ENCODE measurements around the gene BCAT1. TPM values are rescaled to one million over a fixed set of nuclear protein-coding genes. Genes with fewer than 3 reads are reported as not detected.
"Not testable (repeated sequence)": the region's sequence is repeated elsewhere in the genome, so short reads cannot be mapped to it uniquely, and the experiment has no call there.

The BCAT1 gene
- total RNA-seq, 1 donor from 2014 or later: 23.8 TPM

- not testable (repeated sequence) for DNase-seq
These were observed 22.8 kb downstream of the BCAT1 start for GRCh38 chr12:24926080-24926479.

GRCh38 chr12:24922090-24922489 is 26.8 kb downstream of the BCAT1 start:
- no peak for DNase-seq

- DNase-seq: no peak
These were observed 27.5 kb downstream of the BCAT1 start for GRCh38 chr12:24921251-24922038.

GRCh38 chr12:24920141-24920540 is 28.8 kb downstream of the BCAT1 start:
- no peak for DNase-seq

- DNase-seq: no peak
These were observed 29.4 kb downstream of the BCAT1 start for GRCh38 chr12:24919346-24920001.

GRCh38 chr12:24918596-24918995 is 30.3 kb downstream of the BCAT1 start:
- DNase-seq: no peak

- DNase-seq: no peak
These were observed 33.4 kb downstream of the BCAT1 start for GRCh38 chr12:24915501-24915900.

- DNase-seq: no peak
These were observed 34.9 kb downstream of the BCAT1 start for GRCh38 chr12:24913953-24914352.

- no peak for DNase-seq
These were observed 35.8 kb downstream of the BCAT1 start for GRCh38 chr12:24913130-24913529.

- peak; percentile 17 for DNase-seq
These were observed 37.6 kb downstream of the BCAT1 start for GRCh38 chr12:24911271-24911791.

GRCh38 chr12:24910192-24910591 is 38.7 kb downstream of the BCAT1 start:
- DNase-seq: not testable (repeated sequence)

- DNase-seq: no peak
These were observed 39.2 kb downstream of the BCAT1 start for GRCh38 chr12:24909667-24910066.

GRCh38 chr12:24907464-24907863 is 41.4 kb downstream of the BCAT1 start:
- DNase-seq: no peak

- no peak for DNase-seq
These were observed 42.8 kb downstream of the BCAT1 start for GRCh38 chr12:24906141-24906540.

GRCh38 chr12:24905431-24905830 is 43.5 kb downstream of the BCAT1 start:
- no peak for DNase-seq

- DNase-seq: no peak
These were observed 44.0 kb downstream of the BCAT1 start for GRCh38 chr12:24904871-24905270.

GRCh38 chr12:24903329-24904088 is 45.4 kb downstream of the BCAT1 start:
- no peak for DNase-seq

- no peak for DNase-seq
These were observed 46.2 kb downstream of the BCAT1 start for GRCh38 chr12:24902511-24903328.

- DNase-seq: no peak
These were observed 47.1 kb downstream of the BCAT1 start for GRCh38 chr12:24901576-24902461.

GRCh38 chr12:24900196-24900595 is 48.7 kb downstream of the BCAT1 start:
- no peak for DNase-seq

Data from skin of body (tissue), 2 donors.